Right atrium auricular region (tissue), 2 donors: Measurements from ENCODE around the gene SOX18. TPM values are rescaled to one million over a fixed set of nuclear protein-coding genes. Genes with fewer than 3 reads are reported as not detected.

Source experiments
- microRNA-seq, 2 donors: library from miRNA; unstranded; fragments of <30 nt; microRNA quantifications; one replicate each; pipeline ENCODE4, GENCODE V29; 2016 to 2017; ENCODE audit warnings: borderline number of aligned reads in 2 of 2, borderline replicate concordance in 1 of 2
- total RNA-seq, 2 donors: library from RNA; depleted of rRNA; stranded (reverse); fragments of >200 nt; gene quantifications; one replicate each; pipeline ENCODE4 v1.1.0, GENCODE V29; 2016

SOX18 gene
- total RNA-seq, 2 donors from 2014 or later: 15.1 to 17.2 TPM

Small RNA genes within 50 kb of the gene (microRNA-seq; reads per million reads assigned to microRNA genes)
- gene MIR6813: 0 to 1.4 reads per million in 2 donors

Other genes starting within 250 kb of the SOX18 start
- gene ZBTB46, start 218.4 kb downstream of the SOX18 start, total RNA-seq: 10 to 100 TPM; 12.2 to 17.8 TPM
- not detected for gene ABHD16B, start 188.1 kb downstream of the SOX18 start, total RNA-seq
- 10 to 100 TPM; 80.6 to 84.0 TPM for gene TPD52L2, start 184.4 kb downstream of the SOX18 start, total RNA-seq
- 10 to 100 TPM; 41.2 to 43.8 TPM for gene DNAJC5, start 154.5 kb downstream of the SOX18 start, total RNA-seq
- 10 to 100 TPM; 25.9 to 27.6 TPM for gene UCKL1, start 93.2 kb downstream of the SOX18 start, total RNA-seq
- gene ZNF512B, start 79.7 kb downstream of the SOX18 start, total RNA-seq: 1 to 10 TPM; 7.0 to 8.3 TPM
- 1 to 10 TPM; 3.1 to 3.7 TPM for gene SAMD10, start 70.0 kb downstream of the SOX18 start, total RNA-seq
- gene PRPF6, start 68.5 kb downstream of the SOX18 start, total RNA-seq: 10 to 100 TPM; 32.9 to 43.6 TPM
- under 1 TPM; 0.07 to 0.35 TPM for gene C20orf204, start 13.5 kb downstream of the SOX18 start, total RNA-seq
- 10 to 100 TPM; 17.8 to 25.5 TPM for gene TCEA2, start 13.6 kb upstream of the SOX18 start, total RNA-seq
- gene RGS19, start 29.9 kb upstream of the SOX18 start, total RNA-seq: 10 to 100 TPM in 1 of 2 donors, 1 to 10 TPM in 1; 7.8 to 14.1 TPM
- gene OPRL1, start 30.4 kb upstream of the SOX18 start, total RNA-seq: 1 to 10 TPM in 1 of 2 donors, under 1 TPM in 1; 0.75 to 1.4 TPM
- not detected for gene LKAAEAR1, start 34.8 kb upstream of the SOX18 start, total RNA-seq
- gene NPBWR2, start 57.9 kb upstream of the SOX18 start, total RNA-seq: not detected
- under 1 TPM in 1 of 2 donors, not detected in 1; 0.15 TPM for gene MYT1, start 114.8 kb upstream of the SOX18 start, total RNA-seq
- 100 to 1,000 TPM in 1 of 2 donors, 10 to 100 TPM in 1; 83.3 to 180 TPM for gene PCMTD2, start 206.1 kb upstream of the SOX18 start, total RNA-seq